GM19240 (cell line): Measurements from ENCODE around the gene SMIM44.
"Not testable (repeated sequence)": the region's sequence is repeated elsewhere in the genome, so short reads cannot be mapped to it uniquely, and the experiment has no call there.

Experiments
- DNase-seq: peaks from one replicate; pipeline ENCODE4 v3.0.0; 2011; ENCODE audit warnings: low spot score; ENCODE audit not compliant: insufficient read length

SMIM44 gene

GRCh38 chr19:3518255-3518654 is 35.0 kb upstream of the SMIM44 start:
- DNase-seq = no peak

DNA sequence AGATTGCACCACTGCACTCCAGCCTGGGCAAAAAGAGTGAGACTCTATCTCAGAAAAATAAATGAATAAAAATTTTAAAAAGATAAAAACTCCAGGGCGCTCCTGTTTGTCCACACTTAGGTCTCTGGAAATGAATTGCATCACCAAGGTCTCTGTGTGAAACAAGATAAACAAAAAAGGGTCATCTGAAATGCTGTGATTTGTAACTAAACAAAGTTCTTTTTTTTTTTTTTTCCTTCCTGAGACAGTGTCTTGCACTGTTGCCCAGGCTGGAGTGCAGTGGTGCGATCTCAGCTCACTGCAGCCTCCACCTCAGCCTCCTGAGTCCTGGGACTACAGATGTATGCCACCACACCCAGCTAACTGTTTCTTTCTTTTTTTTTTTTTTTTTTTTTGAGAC is 34.4 kb upstream of the SMIM44 start:
- no peak for DNase-seq

- DNase-seq = no peak
Observed at GRCh38 chr19:3516675-3517207, 33.5 kb upstream of the SMIM44 start.

- DNase-seq = no peak
Observed at GRCh38 chr19:3515891-3516422, 32.7 kb upstream of the SMIM44 start.

DNA sequence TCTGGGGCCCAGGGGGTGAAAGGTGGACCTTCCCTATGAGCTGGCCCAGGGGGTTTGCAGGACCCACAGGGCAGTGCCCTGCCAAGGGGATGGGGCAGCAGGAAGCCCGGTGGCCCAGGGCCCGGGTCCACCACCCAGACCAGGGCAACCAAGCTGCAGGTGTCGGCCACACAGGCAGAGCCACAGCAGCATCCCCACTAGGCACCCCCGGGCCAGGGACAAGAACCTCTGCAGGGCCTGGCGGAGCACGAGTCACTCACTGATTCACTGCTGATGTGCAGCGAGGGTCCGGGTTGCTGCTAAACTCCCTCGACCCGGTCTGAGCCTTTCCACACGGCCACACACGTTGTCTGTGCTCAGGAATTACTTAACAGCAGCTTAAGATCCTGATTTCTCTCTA is 31.7 kb upstream of the SMIM44 start:
- no peak for DNase-seq

DNA sequence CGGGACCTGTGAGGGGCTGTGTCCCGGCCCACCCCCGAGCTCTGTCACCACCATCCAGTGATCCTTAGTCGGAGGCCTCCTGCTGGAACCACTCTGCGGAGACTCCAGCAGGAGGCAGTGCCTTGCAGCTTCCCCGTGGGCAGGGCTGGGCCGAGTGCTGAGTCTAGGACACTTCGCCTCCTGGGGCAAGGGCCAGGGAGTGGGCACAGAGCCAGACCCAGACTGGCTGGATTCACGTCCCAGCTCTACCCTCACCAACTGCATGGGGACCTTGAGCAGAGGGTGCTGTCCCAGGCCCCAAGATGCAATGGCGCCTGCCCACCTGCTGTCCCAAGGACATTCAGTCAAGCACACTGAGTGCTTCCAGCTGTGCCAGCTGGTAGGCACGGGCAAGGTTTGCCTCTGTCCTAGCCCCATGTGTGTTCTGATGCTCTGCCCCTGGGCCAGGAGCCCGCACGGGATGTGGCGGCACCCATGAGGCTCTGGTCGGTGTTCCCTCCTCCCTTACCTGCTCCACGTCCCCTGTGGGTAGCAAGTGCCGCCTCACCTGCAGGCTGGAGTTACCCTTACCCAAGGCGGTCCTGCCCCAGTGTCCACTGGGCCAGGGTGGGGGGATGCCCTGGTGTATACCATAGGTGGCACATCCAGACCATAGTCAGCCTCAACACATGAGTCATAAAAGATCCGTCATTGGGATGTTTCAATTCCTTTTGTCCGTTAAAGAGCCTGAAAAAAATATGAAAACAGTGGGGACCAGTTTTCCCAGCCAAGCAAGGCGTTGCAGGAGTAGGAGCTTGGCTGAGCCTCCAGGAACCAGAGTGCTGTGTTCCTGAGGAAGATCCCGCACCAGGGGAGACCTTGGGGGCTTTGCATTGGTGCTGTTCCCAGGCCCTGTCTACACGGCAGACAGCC is 30.2 kb upstream of the SMIM44 start:
- no peak for DNase-seq

- no peak for DNase-seq
Observed at GRCh38 chr19:3512562-3513228, 29.5 kb upstream of the SMIM44 start.

GRCh38 chr19:3511506-3512251 is 28.4 kb upstream of the SMIM44 start:
- DNase-seq = no peak

- no peak for DNase-seq
Observed at GRCh38 chr19:3510727-3511126, 27.5 kb upstream of the SMIM44 start.

GRCh38 chr19:3509566-3509989 is 26.3 kb upstream of the SMIM44 start:
- DNase-seq = no peak

GRCh38 chr19:3508771-3509535 is 25.7 kb upstream of the SMIM44 start:
- DNase-seq = no peak

DNA sequence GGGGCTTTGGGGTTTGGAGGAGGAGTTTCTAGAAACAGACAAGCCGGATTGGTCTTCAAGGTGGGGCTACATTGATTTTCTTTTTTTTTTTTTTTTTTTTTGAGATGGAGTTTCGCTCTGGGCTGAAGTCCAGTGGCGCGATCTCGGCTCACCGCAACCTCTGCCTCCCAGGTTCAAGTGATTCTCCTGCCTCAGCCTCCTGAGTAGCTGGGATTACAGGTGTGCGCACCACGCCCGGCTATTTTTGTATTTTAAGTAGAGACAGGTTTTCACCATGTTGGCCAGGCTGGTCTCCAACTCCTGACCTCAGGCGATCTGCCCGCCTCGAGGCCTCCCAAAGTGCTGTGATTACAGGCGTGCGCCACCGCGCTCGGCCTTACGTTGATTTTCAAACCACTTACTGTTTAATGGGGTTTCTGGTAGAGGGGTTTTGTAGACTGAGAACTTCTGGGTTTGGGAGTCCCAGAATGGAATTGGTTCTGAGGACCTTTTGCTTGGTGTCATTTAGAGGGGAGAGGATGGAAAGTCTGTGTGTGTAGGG is 24.9 kb upstream of the SMIM44 start:
- not testable (repeated sequence) for DNase-seq

DNA sequence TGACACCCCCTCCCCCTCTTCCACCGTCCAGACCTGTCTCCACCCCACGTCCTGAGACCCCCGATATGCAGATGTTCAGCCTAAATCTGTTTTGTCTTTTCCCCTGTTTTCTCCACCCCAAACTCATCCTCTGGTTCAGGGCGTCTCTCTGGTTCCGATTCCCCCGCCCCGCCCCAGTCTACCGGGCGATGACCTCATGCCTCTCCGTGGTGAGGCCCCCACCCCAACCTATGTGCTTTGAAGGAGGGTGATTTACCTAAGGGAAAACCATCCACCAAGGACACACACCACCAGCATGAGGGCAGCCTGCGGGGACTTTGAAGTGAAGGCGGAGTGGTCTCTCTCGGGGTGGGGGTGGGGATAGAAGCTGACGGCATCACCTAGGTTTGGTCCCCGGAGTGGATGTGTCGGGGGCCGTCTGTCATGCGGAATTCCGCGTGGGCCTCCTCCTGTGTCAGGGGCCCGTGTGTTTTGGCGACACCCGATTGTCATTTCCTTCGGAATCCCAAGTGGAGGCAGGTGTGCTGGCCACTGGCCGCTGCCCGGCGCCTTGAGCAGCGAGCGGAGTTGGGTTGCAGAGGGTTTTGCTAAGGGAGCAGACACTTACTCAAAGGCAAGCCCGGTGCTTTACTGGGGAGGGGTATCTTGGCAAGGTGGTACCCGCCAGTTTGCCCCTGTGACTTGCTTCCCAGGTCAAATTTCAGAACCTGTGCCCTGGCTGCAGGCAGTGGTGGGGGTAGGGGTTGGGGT is 24.3 kb upstream of the SMIM44 start:
- DNase-seq = no peak

DNA sequence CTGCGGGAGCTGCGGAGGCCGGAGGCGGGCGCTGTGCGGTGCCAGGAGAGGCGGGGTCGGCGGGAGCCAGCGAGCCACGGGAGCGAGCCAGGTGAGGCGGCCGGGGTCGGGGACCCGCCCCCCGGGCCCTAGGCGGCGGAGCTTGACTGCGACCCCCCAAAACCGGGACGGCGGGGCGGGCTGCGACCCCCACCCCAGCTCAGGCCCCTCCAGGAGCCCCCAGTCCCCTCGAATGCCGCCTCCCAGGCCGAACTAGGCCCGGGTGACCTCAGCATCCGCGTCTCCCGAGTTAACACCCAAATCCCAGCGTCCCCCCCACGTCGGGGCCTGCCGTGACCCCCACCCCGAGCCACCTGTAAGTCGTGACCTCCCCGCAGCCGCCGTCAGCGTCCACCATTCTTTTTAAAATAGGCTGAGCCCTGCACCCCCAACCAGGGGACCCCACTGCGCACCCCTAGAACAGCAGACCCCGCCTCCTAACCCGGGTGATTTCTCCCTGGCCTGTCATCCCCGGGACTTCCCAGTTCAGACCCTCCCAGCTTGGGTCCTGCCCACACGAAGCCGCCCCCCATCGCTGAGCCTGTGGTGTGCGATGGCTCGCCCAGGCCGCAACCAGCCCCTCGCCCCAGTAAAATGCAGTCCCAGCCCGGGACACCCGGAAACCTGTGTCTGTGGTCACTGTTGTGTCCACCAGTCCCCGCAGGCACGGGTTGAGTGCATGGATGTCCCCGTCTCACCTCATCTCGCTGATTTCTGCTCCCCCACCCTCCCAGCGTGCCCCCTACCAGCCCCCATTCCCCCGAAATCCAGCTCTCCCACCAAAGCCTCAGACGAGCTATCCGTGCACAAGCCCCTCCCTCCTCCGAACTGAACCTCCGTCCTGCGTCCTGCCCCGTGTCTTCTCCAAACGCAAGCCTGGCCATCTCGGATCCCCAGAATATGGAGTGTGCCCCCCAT is 23.4 kb upstream of the SMIM44 start:
- no peak for DNase-seq

DNA sequence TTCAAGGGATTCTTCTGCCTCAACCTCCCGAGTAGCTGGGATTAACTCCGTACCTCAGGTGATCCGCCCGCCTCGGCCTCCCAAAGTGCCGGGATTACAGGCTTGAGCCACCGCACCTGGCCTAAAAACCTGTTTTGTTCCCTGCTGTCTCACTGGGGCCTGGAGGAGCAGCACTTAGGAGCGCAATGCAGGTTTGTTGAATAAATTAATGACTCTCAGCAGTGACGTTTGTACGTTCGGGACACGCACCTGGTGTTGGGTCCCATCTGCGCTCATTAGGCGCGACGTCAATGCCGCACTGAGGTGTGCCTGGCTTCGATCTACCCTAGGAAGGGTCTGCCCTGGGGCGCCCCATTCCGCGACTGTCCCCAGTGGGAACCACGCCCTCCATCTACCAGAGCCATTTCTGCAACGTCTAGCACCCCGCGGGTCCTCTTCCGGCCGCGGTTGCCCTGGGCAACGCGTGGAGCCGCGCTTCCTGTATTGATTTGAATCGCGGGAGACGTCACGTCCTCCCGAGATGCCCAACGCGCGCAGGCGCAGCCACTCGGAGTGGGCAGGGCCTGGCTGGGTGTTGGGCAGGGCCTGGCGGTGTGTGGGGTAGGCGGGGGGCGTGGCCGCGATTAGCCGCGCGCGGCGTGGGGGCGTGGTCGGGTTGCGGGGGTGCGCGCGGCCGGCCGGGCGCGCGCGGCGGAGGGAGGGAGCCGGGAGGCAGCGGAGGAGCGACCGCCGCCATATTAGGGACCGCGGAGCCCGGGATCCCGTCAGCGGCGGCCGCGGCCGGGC is 22.6 kb upstream of the SMIM44 start, which contains the start of gene FZR1:
FZR1 (plus strand) TSS at position 714 of the 786 bp plus-strand sequence. CDS start 16,679 bp downstream, outside the sequence.
- DNase-seq = peak; percentile 96

GRCh38 chr19:3504735-3505134 is 21.5 kb upstream of the SMIM44 start:
- no peak for DNase-seq

- no peak for DNase-seq
Observed at GRCh38 chr19:3503036-3503572, 19.9 kb upstream of the SMIM44 start.
